Central memory CD4-positive, alpha-beta T cell (primary cell): ENCODE data around the gene CDK11A.
"Not testable (repeated sequence)": the region's sequence is repeated elsewhere in the genome, so short reads cannot be mapped to it uniquely, and the experiment has no call there.

Experiments used
- DNase-seq: peaks from one replicate; pipeline ENCODE4 v3.0.0; 2022

The CDK11A gene

DNA sequence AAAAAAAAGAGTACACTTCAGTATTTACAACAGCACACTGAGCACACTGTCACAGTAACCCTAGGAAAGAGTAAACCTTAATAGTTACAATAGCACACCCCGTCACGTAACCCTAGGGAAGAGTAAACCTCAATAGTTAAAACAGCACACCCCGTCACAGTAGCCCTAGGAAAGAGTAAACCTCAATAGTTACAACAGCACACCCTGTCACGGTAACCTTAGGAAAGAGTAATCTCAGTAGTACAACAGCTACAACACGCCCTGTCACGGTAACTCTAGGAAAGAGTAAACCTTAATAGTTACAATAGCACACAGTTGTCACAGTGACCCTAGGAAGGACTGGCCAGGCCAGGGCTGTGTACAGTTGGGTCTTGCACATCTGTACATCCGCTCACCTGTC lies 3.0 kb downstream of the CDK11A start:
- no peak for DNase-seq

DNA sequence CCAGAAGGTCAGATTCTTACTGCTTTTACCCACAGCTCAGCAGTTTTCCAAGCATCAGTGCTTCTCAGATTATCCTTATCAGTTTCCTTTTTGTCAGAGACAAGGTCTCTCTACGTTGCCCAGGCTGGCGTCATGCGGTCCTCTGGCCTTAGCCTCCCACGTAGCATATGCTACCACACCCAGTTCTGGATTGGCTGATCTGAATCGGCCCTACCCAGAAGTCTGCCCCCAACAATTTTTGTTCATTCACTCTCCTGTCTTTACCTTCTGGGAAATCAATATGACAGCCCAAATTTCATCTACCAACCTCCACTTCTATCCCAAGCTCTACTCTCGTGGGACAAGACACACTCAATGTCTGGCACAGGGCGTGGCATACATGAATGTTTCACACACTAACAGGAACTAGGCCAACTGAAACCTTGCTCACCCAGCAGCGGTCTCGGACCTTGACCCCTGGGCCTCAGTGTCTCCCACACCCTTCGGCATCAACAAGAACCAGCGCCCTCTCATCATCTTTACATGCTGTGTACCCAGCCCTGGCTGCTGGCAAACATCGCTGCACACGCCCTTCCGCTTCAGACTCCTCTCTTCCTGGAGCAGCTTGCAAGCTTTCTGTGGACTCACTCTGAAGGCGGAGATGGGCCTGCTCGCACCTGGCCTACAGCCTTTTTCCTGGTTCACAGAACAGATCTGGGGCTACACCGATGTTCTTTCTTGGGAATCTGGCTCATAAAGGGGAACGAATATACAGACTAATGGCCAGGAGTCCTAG lies 8.9 kb downstream of the CDK11A start:
- DNase-seq, result not testable (repeated sequence)

DNA sequence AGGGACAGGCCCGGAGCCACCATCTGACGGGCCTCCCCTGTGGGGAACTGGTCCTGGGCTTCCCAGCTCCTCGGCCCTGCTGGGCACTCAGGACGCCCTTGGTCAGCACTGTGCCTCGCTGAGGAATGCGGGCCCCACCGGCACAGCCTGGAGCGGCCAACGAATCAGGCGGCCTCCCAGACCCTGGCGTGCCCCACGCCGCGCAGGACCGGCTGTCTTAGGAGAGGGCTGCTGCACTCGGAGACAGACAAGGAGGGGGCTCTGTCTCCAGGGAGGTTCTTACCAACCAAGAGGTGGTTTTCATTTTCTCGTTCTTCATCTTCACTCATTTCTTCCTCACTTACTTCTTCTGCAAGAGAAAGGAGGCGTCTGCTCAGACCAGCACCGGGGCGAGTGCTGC lies 16.3 kb downstream of the CDK11A start:
- not testable (repeated sequence) for DNase-seq

DNA sequence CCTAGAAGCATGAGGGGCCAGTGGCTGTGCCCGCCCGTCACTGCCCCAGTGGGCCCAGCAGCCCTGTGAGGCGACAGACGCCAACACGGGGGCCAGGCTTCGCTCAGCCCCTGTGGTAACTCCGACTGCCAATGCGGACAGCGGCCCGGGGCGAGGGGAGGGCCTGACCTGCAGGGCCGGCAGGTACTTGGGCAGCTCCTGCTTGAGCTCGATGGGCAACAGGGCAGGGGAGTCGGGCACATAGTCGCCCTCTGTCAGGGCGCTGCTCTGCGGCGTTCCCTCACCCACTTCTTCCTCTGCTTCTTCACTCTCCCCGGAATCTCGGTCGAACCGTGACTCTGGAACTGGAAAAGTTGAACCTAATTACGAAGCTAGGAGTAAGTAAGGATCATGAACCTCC lies 16.9 kb downstream of the CDK11A start:
- DNase-seq, result not testable (repeated sequence)

DNA sequence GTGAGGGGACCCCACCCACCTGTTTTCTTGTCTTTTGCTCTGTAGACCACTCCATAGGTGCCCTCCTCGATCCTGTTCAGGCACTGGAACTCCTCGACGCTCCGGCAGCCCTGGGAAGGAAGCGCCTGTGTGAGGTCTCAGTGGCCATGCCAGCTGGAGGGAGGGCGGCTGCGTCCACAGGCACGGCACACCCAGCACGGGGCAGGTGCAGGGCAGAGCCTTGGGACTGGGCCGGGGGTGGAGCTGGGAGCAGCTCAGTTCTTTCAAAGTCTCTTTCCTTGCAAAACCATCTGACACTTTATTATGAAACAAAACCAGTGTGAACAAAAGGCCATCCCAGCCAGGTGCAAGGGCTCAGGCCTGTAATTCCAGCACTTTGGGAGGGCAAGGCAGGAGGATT lies 18.5 kb downstream of the CDK11A start:
- not testable (repeated sequence) for DNase-seq

DNA sequence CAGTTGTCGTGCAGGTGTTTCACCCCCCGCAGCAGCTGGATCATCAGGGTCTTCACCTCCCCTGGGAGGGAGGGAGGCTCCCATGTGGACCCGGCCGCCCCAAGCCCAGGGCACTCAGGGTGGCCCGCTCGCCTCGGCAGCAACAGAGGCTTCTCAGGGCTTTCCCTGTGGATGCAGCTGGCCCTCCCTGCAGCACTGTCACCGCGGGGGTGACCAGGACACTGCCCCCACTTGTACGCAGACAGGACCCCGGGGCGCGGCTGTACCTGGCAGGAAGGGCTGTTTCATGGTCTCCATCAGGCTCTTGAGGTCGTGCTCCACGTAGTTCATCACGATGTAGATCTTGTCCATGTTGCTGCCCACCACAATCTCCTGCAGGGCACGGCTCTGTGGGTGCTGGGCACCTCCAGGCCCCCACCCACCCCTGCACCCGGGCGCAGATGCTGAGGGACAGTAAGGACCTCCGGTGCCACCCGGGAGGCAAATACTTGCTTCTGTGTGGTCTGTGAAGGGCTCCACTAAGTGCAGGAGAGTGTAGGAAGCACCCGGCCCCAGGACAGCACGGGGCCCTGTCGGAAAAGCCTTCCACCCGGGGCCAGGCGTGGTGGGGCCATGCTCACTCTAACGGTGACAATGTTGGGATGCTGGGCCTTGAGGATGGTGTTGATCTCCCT lies 19.7 kb downstream of the CDK11A start:
- not testable (repeated sequence) for DNase-seq

DNA sequence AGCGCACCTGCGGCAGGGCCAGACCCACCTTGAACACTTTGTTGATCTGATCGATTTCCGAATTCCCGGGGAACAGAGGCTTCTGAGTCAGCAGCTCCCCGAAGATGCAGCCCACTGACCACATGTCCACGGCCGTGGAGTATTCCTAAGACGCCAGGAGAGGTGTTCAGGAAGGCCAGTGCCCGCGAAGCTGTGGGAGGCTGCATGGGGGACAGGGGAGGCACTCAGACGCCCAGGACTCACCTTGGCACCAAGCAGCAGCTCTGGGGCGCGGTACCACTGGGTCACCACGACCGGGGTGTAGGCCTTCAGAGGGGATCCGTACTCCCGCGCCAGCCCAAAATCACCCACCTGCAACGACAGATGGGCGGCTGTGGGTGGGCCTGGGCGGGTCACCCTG lies 20.4 kb downstream of the CDK11A start:
- no peak for DNase-seq

DNA sequence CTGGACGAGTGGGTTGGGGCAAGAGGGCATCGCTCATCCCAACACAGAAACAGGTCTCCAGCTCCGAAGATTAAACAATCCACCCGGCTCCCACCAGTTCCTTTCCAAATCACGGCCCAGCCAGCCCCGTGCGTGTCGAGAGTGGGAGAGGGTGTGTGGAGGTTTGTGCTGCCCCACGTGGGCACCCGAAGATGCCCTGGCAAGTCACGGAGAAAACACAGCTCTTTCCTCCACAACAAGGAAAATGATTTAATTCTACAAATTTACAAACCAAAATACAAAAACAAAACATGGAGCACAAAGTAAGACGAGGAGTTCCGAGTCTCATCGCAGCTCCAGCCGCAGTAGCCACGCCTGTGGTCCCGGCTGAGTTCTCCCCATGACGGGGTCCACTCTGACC lies 21.7 kb downstream of the CDK11A start:
- not testable (repeated sequence) for DNase-seq

DNA sequence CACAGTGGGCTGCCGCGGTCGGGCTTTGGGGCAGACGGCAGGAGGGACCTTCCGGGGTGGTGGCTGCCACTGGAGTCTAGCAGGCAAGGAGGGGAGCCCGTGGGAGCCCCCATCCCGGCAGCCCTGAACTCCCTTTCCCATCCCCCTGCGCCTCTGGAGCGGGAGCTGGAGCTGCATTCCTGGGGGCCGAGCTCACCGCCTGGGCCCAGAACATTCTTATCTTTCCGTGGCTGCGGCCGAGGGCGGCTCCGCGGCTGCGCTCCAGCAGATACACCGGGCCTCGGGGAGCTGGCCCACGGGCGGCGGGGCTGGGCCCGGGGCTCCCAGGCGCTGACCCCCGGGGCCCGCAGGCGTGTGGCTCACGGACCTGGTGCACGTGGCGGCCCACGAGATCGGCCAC lies 23.6 kb downstream of the CDK11A start:
- DNase-seq, result not testable (repeated sequence)

DNA sequence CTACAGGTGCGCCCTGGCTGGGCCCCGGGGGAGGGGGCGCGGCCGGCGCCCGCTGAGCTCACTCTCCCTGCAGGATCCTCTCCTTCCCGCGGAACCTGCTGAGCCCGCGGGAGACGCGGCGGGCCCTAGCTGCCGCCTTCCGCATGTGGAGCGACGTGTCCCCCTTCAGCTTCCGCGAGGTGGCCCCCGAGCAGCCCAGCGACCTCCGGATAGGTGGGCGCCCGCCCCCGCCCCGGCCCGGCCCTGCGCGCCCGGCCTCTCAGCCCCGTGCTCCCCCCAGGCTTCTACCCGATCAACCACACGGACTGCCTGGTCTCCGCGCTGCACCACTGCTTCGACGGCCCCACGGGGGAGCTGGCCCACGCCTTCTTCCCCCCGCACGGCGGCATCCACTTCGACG lies 24.1 kb downstream of the CDK11A start:
- not testable (repeated sequence) for DNase-seq

DNA sequence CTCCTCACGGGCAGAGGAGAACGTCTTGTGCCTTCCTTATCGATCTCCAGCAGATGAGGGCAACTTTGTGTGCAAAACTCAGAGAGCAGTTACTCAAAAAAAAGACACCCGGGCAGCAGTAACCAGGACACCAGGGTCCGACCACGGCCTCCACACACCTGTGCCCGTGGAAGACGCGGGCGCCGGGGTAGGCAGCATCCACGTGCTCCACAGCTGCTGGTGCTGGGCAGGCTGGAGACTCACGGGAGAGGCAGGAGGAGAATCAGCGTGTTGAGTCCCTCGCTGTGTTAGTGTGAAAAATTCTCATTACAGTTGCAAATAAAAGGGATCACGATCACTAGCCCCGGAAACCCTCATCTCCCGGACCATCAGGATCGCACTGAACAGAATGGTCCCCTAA lies 25.1 kb downstream of the CDK11A start:
- DNase-seq, result not testable (repeated sequence)

DNA sequence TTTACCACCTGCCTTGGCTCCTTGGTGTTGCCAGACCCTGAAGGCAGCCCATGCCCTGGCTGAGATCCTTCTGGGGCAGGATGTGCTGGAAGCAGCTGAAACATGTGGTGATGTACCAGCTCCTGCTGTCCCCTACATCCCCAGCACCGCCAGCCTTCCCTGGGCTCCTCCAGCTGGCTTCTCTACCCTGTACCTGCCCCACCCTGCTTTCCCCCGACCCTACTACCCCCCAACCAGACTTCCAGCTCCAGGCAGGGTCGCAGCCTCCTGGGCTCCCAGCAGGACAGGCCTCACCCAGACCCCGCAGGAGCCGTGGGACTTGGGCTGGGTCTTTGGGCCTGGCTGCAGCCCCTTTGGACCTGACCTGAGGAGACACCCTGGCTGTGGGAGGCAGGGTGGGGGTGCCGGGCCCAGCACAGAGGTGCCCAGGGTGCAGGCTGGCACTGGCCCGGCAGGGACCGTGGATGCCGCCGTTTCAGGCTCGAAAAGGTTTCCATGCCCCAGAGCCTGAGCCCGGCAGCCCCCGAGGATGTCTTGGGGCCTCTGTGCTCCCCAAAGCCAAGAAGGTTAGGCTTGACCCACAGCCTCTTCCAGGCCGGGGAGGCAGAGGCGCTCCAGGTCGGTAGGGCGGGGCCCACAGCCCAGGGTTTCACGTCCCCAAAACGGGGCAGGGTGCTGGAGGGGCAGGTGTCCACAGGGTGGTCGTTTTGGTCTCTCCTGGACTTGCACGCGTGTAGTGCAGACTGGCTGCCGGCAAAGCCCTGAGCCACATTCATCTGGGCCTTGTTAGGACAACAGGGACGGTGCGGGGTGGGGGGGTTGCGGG lies 26.6 kb downstream of the CDK11A start:
- DNase-seq, result not testable (repeated sequence)

DNA sequence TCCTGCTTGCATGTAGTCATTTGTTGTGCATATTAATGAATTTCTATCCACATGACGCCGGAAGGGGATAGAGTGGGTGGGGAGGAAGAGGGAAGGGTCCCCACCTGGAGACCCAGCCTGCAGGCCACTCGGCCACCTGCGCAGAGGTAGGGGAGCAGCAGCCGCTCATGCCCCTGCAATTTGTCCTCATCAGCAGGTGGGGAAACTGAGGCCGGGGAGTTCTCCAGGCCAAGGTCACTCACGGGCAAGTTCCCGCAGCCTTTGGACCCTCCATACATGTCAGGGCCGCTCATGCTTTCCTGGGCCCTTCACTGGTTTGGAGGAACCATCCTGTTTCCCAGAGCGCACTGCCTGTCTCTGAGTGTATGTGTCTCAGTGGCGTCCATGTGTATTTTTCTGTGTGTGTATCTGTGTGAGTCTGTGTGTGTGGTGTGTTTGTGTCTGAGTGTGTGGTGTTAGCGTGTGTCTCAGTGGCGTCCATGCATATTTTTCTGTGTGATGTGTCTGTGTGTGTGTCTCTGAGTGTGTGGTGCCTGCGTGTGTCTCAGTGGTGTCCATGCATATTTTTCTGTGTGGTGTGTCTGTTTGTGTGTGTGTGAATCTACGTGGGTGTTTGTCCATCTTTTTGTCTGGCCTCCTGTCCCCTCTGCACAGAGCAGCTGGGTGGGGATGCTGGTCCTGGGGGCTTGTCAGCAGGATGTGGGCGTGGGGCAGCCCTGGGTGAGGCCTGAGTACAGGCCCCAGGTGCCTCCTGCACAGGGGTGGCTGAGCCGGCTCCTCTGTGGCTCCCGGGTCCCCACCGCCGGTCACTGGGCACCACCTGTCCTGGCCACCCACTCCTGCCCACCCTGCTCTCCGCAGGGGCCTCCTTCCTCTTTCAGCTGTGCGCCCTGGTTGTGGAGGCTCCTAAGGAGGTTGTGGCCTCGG lies 27.5 kb downstream of the CDK11A start:
- DNase-seq, result not testable (repeated sequence)

DNA sequence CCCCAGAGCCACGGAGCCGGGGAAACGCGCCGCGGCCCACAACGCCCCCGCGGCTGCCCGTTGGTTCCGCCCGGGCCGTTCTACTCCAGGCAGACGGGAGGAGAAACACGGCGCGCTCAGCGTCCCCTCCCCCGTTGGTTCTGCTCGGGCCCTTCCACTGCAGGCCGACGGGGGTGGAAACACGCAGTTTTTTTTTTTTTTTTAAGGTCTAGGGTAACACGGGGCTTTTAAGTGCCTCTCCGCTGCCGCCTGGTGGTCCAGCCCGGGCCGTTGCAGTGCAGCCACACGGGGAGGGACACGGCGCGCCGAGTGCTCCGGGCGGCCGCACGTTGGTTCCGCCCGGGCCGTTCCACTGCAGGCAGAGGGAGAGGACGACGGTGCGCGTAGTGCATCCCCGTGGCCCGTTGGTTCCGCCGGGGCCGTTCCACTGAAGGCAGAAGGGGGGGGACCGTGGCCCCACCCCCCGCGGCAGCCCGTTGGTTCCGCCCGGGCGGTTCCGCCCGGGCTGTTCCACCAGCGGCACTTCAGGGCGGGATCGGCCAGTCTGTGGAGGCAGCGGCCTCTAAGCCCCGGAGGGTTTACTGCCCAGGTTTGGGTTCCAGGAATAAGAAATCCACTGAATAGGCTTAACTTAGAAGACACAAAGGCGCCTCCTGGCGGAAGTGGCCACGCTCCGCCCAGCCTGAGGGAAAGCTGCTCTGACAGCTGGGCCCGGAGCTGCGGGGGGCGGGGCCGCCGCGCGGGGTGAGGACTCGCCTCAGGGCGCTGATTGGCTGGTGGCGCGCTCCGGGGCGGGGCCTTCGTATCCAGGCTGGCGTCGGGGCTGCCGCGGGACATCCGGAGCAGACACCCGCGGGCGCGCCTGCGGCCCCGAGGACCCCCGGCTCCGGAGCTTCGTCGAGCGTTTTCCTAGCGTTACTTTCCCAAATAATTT lies 31.2 kb downstream of the CDK11A start, which contains the start of gene SLC35E2B:
Gene SLC35E2B (minus strand): TSS at position 82 of the 934 bp plus-strand sequence. CDS start 16,096 bp downstream, outside the sequence.
- peak; percentile 97 for DNase-seq

DNA sequence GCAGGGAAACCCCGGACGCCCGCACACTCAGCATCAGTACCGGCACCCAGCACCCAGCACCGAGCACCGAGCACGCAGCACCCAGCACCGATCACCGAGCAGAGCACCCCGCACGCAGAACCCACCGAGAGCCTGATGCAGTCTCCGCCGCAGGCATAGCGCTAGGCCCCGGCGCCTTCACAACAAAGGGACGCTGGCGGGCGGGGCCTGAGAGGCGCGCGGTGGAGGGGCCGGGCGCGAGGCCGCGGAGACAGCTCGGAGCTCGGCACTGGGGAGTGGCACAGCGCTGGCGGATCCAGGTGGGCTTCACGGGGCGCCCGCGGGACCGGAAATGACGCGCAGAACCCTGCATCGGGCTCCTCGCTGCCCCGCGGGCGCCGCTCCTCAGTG lies 31.8 kb downstream of the CDK11A start:
- DNase-seq, result not testable (repeated sequence)

DNA sequence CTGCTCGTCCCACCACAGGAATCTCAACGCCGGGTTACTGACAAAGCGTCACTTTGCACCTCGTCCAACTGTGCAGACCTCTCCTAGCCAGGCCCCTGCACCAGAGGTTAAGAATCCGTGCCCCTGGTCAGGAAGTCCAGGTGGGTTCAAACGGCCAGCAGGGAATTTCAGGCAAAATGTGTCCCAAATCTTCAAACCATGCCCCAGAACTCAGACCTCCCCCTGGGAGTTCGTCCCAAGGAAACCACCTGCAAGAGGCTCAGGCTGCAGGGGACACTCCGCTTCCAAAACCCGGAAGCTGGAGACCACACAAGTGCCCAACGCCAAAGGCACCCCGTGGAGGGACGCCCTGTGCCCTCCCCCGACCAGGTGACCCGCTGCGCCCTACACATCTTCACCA lies 32.7 kb downstream of the CDK11A start:
- not testable (repeated sequence) for DNase-seq

DNA sequence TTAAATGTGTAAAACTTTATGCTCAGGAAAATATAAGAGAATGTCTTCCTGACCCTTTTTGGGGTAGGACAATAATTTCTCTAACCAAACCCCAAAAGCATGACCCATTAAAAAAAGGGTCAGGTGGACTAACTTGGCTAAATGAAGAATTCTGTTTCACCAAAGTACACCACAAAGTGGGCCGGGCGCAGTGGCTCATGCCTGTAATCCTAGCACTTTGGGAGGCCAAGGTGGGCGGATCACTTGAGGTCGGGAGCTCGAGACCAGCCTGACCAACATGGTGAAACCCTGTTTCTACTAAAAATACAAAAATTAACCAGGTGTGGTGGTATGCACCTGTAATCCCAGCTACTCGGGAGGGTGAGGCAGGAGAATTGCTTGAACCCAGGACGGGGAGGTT lies 34.6 kb downstream of the CDK11A start:
- not testable (repeated sequence) for DNase-seq

DNA sequence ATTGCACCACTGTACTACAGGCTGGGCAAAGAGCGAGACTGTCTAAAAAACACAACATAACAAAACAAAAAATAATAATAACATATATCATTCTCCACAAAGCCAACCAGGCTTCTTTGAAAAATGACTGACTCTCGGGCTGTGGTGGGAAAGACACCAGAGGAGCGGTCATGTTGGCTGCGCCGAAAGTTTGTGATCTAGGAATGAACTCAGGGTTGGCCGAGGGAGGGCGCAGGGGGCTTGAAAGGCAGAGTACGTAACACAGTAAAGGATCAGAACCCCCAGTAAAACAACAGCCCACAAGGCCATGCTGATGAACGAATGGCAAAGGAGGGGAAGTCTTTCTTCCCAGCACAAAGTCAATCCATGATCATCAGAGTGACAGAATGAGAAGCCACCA lies 36.3 kb downstream of the CDK11A start:
- DNase-seq, result no peak

DNA sequence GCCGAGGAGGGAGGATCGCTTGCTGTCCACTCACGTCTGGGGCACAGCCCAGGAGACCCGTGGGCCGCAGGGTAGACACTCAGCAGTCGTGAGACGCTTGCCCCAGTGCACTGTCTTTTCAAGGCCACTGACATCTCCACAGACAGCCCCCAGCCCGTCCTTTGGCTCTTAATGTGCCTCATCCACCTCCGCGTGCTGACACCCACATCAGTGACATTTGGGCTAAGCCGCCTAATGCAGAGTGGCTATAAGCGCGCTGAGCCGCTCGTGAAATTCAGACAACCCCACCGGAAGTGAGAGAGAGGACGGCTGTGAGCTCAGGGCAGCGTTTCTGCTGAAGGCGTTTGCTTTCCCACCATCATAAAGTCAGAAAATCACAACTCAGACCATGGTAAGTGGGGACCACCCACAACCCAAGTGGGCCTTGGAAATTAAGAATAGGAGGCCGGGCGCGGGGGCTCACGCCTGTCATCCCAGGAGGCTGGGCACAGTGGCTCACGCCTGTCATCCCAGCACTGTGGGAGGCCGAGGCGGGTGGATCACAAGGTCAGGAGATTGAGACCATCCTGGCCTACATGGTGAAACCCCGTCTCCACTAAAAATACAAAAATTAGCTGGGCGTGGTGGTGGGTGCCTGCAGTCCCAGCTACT lies 40.0 kb downstream of the CDK11A start:
- no peak for DNase-seq
